Stimulated activated CD4-positive, alpha-beta T cell treated with anti-CD3 and anti-CD28 coated beads, Interleukin-15, amount 100 ng/mL, for 48 hours (primary cell): ENCODE data around the gene TMEM87B.
"Not testable (repeated sequence)": the region's sequence is repeated elsewhere in the genome, so short reads cannot be mapped to it uniquely, and the experiment has no call there.

Experiments used
- DNase-seq, 2 donors: peaks; one replicate each; pipeline ENCODE4 v3.0.0-alpha.2; 2020; ENCODE audit warnings: low read depth in 2 of 2

The TMEM87B gene

GRCh38 chr2:112032689-112033465 lies 22.2 kb upstream of the TMEM87B start:
- DNase-seq: no peak

GRCh38 chr2:112033600-112033999 lies 21.5 kb upstream of the TMEM87B start:
- DNase-seq: no peak

GRCh38 chr2:112034924-112035323 lies 20.1 kb upstream of the TMEM87B start:
- DNase-seq: no peak

GRCh38 chr2:112035786-112036185 lies 19.3 kb upstream of the TMEM87B start:
- DNase-seq: no peak

- not testable (repeated sequence) for DNase-seq
Measured at GRCh38 chr2:112039556-112039955, 15.5 kb upstream of the TMEM87B start.

- not testable (repeated sequence) for DNase-seq
Measured at GRCh38 chr2:112040066-112040465, 15.0 kb upstream of the TMEM87B start.

GRCh38 chr2:112041460-112041859 lies 13.6 kb upstream of the TMEM87B start:
- DNase-seq: not testable (repeated sequence)

- DNase-seq: no peak
Measured at GRCh38 chr2:112045446-112046014, 9.5 kb upstream of the TMEM87B start.

- no peak for DNase-seq
Measured at GRCh38 chr2:112046231-112046630, 8.8 kb upstream of the TMEM87B start.

GRCh38 chr2:112047537-112048235 lies 7.4 kb upstream of the TMEM87B start:
- DNase-seq: no peak

GRCh38 chr2:112048236-112048592 lies 6.9 kb upstream of the TMEM87B start:
- DNase-seq: no peak

- peak in 1 of 2 donors; percentile 23 for DNase-seq
Measured at GRCh38 chr2:112048887-112049286, 6.2 kb upstream of the TMEM87B start.

GRCh38 chr2:112050316-112050715 lies 4.8 kb upstream of the TMEM87B start:
- no peak for DNase-seq

- DNase-seq: peak; percentile 94 to 97
Measured at GRCh38 chr2:112053917-112054846, 887 bp upstream of the TMEM87B start.

GRCh38 chr2:112055730-112056625 lies 909 bp downstream of the TMEM87B start:
- DNase-seq: peak in 1 of 2 donors; percentile 10

- DNase-seq: no peak
Measured at GRCh38 chr2:112056626-112056987, 1.5 kb downstream of the TMEM87B start.

- DNase-seq: no peak
Measured at GRCh38 chr2:112059671-112060070, 4.6 kb downstream of the TMEM87B start.

GRCh38 chr2:112061299-112061698 lies 6.2 kb downstream of the TMEM87B start:
- DNase-seq: no peak

- no peak for DNase-seq
Measured at GRCh38 chr2:112061840-112062239, 6.8 kb downstream of the TMEM87B start.

GRCh38 chr2:112062894-112063293 lies 7.8 kb downstream of the TMEM87B start:
- DNase-seq: no peak

- DNase-seq: no peak
Measured at GRCh38 chr2:112065486-112065885, 10.4 kb downstream of the TMEM87B start.
